Calu3 (cell line): ENCODE results near the gene SNAPC2. TPM values are rescaled to one million over a fixed set of nuclear protein-coding genes. Genes with fewer than 3 reads are reported as not detected.

Experiments used
- BruUV-seq: library from RNA; stranded (reverse); fragments of 400-500 nt; replicated peaks from 2 replicates; lab custom pipeline; 2021; lab: Mats Ljungman, UMichigan
- CTCF ChIA-PET: fragments of 300-600 bp; sonication (Branson Sonifier 250); formaldehyde crosslinking; loops from one replicate; lab custom pipeline; 2022; ENCODE audit warnings: antibody characterized with exemption; lab: Charles Lee
- DNase-seq: peaks from one replicate; pipeline ENCODE4 v3.0.0; 2022
- H3K27ac Mint-ChIP-seq: one replicate; pipeline ENCODE4 v1.8.0; 2022; ENCODE audit warnings: mixed read lengths; ENCODE audit not compliant: unreplicated experiment
- H3K27me3 Mint-ChIP-seq: one replicate; pipeline ENCODE4 v1.8.0; 2022; ENCODE audit warnings: mixed read lengths; ENCODE audit not compliant: unreplicated experiment
- H3K36me3 Mint-ChIP-seq: one replicate; pipeline ENCODE4 v1.8.0; 2022; ENCODE audit warnings: mild to moderate bottlenecking, moderate library complexity, mixed read lengths; ENCODE audit not compliant: insufficient read depth, unreplicated experiment
- H3K4me1 Mint-ChIP-seq: one replicate; pipeline ENCODE4 v1.8.0; 2022; ENCODE audit warnings: mild to moderate bottlenecking, low read depth, mixed read lengths; ENCODE audit not compliant: unreplicated experiment
- H3K4me3 Mint-ChIP-seq: one replicate; pipeline ENCODE4 v1.8.0; 2022; ENCODE audit warnings: mild to moderate bottlenecking, low read depth, moderate library complexity, mixed read lengths; ENCODE audit not compliant: unreplicated experiment
- H3K9me3 Mint-ChIP-seq: one replicate; pipeline ENCODE4 v1.8.0; 2022; ENCODE audit warnings: low read depth, mixed read lengths; ENCODE audit not compliant: unreplicated experiment
- CTCF ChIP-seq: fragments of 200-600 bp; IDR thresholded peaks from one replicate; pipeline ENCODE4 v1.8.0; 2022; ENCODE audit warnings: antibody characterized with exemption; ENCODE audit not compliant: unreplicated experiment
- intact Hi-C: fragments of 100-400 bp; cut with micrococcal nuclease; formaldehyde crosslinking; loops from one replicate; pipeline ENCODE4 v1.10.0; 2022; ENCODE audit not compliant: unreplicated experiment
- total RNA-seq: library from RNA; stranded (reverse); gene quantifications from 2 replicates; pipeline ENCODE4 v1.2.3, GENCODE V29; 2022

Gene SNAPC2
- total RNA-seq, 1 experiment from 2014 or later, result 12.1 TPM

DNA sequence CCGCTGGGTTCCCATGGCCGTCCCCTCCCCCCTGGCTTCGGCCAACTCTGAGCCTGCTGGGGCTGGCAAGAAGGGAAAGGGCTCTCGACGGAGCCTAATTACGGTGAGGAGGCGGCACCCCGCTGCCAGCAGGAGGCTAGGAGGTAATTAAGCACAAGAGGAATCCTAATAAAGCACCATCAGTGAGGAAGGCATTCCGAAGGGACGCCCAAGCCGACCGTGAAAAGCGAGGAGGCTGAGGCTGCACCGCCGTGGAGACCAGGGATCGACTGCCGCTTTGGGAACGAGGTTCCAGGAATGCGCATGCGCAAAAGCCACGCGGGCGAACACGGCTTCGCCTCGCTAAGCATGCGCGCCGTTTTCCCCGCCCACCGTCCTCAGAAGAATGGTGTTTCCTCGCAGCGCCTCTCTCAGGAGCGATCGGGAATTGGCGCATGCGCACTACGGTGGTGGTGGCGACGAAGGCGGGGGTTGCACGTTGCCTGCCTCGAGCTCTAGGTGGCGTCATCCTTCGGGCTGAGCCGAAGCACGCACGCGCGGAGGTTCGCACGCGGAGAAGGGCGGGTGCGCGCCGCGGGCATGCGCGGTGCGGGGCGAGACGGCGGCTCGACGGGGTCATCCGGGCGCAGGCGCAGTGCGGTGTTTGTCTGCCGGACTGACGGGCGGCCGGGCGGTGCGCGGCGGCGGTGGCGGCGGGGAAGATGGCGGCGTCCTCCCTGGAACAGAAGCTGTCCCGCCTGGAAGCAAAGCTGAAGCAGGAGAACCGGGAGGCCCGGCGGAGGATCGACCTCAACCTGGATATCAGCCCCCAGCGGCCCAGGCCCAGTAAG, 16.7 kb upstream of the SNAPC2 start, which contains the start of gene MAP2K7:
Gene MAP2K7 (plus strand): TSS at position 634 of the 830 bp plus-strand sequence. CDS start 68 bp downstream, at position 702.
- no peak for TF ChIP-seq CTCF
- H3K4me3 Mint-ChIP-seq, result peak within 1 kb of the TSS; percentile 90
- no peaks in the 10 kb centered on the region for H3K9me3 Mint-ChIP-seq
- CTCF ChIA-PET, result interaction anchor here (0.6 to 1.5 kb wide), 4 partner anchors 9 to 50 kb away, joined by 3 to 5 read pairs (median 4); partner anchors contain the start of gene SNAPC2
- intact Hi-C loops, result no loop called here
- DNase-seq, result peak; percentile 98
- peak within 1 kb of the TSS; percentile 95 for H3K27ac Mint-ChIP-seq
- H3K36me3 Mint-ChIP-seq, result peaks cover 45% of the 10 kb centered on the region
- H3K4me1 Mint-ChIP-seq, result peaks cover 16% of the 10 kb centered on the region
- no peaks in the 10 kb centered on the region for H3K27me3 Mint-ChIP-seq
- BruUV-seq, result no TSS peak

DNA sequence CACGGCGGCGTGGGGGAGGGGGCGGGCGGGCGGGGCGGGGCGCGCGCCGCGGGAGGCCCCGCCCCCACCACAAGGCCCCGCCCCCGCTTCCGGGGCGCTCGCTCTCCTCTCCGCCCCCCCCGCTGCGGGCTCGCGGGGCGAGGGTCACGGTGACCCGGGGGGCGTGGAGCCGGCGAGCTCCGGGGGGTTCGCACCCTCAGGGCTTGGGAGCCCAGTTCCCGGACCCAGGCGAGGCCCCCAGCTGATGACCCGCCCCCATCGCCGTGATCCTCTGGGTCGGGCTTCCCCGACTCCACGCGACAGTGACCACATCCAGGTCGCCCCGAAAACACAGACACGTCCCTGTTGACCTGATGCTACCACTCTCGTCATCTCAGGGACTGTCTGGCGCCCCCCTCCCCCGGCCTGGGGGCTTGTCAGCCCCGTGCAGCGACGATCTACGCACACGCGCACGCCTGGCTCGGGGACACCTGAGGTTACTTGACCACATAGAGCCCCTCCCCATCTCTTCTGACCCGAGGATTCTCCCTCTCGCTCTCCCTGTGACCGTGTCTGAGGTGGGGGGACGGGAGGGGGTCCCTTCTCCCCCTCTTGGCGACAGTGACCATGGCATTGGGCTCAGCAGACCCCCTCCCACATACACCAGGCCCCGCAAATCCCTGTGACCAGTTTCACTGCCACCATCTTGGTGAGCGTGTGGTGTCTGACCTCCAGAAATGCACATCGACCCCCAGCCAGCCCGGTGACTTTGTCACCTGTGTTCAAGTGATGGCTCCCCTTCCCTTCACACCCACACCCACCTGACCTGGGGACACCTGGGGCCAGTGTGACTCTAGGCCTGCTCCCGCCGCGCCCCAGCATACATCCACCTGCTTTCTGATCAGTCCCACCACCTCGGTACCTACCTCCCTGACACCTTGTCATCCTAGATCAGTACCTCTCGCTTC, 15.8 kb upstream of the SNAPC2 start:
- BruUV-seq, result TSS peak; percentile 69
- Mint-ChIP-seq H3K4me3 (peak overlapping the region; percentile 90), H3K36me3 (peaks cover 45% of the 10 kb centered on the region), H3K27ac (peak overlapping the region; percentile 80), H3K27me3 (no peaks in the 10 kb centered on the region), H3K9me3 (no peaks in the 10 kb centered on the region), H3K4me1 (peaks cover 16% of the 10 kb centered on the region)
- CTCF ChIA-PET, result interaction anchor here (0.6 to 1.5 kb wide), 3 partner anchors 10 to 51 kb away, joined by 3 to 5 read pairs (median 4); no protein-coding TSS in a partner anchor
- no peak for TF ChIP-seq CTCF
- intact Hi-C loops, result no loop called here
- DNase-seq, result no peak

DNA sequence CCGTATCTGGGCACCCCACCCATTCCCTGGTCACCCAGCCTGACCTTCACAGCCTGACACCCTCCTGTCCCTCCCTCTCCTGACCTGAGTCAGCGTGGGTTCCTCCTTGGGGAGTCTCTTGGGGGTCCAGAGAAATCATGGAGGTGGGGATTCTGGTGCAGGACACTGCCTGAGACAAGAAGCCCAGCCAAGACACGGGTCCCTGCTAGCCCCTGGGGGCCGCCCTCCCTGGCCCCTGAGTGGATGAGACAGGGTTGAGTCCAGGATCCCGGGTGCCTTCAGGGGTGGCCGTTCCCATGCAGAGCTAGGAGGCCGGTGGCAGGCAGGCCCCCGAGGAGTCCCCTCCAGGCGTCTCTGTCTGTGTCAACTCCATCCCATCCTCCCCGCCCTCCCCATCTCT, 14.9 kb upstream of the SNAPC2 start:
- H3K4me1 Mint-ChIP-seq, result peaks cover 16% of the 10 kb centered on the region
- CTCF ChIA-PET, result no interaction called here
- H3K4me3 Mint-ChIP-seq, result peak overlapping the region; percentile 90
- peaks cover 45% of the 10 kb centered on the region for H3K36me3 Mint-ChIP-seq
- no peaks in the 10 kb centered on the region for H3K27me3 Mint-ChIP-seq
- intact Hi-C loops, result no loop called here
- no peak for TF ChIP-seq CTCF
- BruUV-seq, result no TSS peak
- no peaks in the 10 kb centered on the region for H3K9me3 Mint-ChIP-seq
- DNase-seq, result no peak
- H3K27ac Mint-ChIP-seq, result peak overlapping the region; percentile 80

- H3K27ac Mint-ChIP-seq, result no peak overlapping the region
- no peak for TF ChIP-seq CTCF
- peaks cover 16% of the 10 kb centered on the region for H3K4me1 Mint-ChIP-seq
- H3K36me3 Mint-ChIP-seq, result peaks cover 45% of the 10 kb centered on the region
- peak overlapping the region; percentile 90 for H3K4me3 Mint-ChIP-seq
- intact Hi-C loops, result no loop called here
- no peaks in the 10 kb centered on the region for H3K27me3 Mint-ChIP-seq
- CTCF ChIA-PET, result no interaction called here
- DNase-seq, result no peak
- no TSS peak for BruUV-seq
- no peaks in the 10 kb centered on the region for H3K9me3 Mint-ChIP-seq
These were observed 14.3 kb upstream of the SNAPC2 start for GRCh38 chr19:7905859-7906258.
